HS-27A (cell line): ENCODE results near the gene ATP1A4.
"Not testable (repeated sequence)": the region's sequence is repeated elsewhere in the genome, so short reads cannot be mapped to it uniquely, and the experiment has no call there.

Experiments used
- DNase-seq: peaks from one replicate; pipeline ENCODE4 v3.0.0-alpha.2; 2012; ENCODE audit warnings: low read depth, missing footprints

Gene ATP1A4

DNA sequence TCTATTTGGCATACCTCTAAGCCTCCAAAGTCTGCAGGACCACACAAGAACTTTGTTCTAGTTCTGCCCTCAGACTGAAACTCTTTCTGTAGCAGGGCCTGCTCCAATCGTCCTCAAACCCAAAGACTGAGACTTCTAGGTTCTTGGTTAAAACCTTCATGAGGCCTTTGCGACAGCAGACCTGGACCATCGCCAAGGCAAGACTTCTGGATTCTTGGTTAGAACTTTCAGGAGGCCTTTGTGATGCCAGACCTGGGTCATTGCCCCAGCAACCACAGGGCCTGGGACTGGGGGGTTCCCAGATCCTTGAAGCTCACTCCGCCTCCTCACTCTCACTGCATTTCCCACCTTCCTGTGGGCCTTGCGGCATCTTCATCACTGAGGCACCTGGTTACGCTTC lies at the start of gene ATP1A4:
Gene ATP1A4, plus strand, starts transcription at position 301 of the 400 bp plus-strand sequence. CDS start 438 bp downstream, outside the sequence.
- no peak for DNase-seq

DNA sequence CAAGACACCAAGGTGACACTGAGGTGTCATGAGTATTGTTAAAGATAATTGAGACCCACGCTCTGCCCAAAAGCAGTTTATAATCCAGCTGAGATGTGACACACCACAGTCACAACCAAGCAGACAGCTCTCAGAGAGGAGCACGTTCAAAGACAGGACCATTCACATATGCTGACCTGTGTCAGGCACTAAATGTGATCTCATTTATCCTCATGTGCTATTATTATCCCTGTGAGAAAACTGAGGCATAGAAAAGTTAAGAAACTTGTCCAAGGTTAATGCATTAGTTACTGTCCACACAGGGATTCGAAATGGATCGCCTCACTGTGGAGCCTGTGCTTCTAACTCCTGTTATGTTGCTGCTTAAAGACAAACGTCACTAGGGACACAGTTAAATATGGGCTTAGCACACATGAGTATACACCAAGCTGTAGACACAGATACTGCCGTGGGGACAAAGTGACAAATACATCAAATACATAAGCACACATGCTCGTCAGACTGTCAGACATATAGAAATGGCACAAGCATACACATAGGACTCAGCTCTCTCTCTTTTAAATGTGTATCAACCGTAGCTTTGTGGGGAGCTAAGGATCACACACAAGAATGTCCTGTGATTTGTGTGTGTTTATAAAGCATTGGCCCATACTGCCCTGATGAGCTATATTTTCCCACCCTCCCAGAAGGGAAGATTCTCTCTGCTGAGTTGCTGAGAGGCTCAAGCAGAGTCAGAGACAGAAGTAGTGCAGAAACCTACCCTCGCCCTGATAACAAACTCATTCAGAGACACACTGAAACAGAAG lies 49.5 kb upstream of the ATP1A4 start:
- no peak for DNase-seq

DNA sequence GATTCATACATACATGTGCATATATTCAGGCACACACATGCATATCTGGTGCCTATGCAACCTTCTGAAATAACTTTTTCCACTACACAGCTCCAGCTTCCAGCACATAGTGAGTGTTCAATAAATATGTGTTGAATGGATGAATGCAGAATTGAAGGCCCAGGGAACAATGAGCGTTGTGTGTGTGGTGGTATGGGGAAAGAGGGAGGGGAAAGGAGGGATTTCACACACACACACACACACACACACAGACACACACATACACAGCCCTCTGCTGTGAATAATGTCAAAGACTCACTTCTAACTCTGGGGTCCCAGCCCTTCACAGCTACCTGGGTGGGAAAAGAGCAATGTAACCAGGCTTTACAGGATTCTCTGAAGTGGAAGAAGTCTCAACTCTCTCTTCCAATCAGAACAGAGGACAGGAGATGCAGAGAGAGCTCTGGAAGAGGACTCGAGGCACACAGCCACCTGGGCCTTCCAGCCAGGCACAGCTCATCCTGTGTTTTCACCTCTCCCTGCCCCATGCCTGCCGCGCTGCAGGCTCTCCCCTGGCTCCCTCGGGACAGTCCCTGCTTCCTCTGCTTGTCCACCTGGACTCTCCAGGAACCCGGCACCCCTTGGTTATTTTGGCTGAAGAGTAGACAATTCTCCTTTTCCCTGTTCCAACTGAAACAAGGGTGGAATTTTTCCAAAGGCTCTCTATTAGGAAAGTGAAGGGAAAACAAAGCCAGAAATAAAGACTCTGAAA lies 47.6 kb upstream of the ATP1A4 start:
- DNase-seq: no peak

DNA sequence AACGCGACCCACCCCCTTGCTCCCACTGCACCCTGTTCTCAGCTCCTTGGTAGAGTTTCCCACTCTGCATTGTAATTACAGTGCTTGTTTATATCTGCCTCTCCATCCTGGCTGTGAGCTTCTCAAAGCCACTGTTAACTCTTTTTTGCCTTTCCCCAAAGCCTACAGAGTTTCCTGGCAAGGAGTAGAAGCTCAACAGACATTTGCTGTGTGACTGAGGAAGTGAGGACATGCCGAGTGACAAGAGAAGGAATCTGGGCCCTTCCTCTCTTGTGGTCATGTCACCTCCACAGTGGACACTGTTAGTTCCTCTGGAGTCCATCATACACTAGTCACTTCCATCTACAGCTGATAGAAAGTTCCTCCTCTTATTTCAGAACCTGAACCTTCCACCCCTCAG lies 46.9 kb upstream of the ATP1A4 start:
- no peak for DNase-seq

DNA sequence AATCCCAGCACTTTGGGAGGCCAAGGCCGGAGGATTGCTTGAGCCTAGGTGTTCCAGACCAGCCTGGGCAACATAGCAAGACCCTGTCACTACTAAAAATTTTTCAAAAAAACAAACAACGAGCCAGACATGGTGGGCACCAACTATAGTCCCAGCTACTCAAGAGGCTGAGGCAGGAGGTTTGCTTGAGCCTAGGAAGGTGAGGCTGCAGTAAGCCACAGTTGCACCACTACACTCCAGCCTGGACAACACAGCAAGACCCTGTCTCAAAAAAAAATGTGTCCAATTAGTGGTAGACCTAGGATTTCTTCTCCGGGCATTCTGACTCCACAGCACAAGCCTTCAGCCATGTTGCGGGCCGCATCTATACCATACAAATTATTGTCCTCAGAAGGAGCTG lies 46.2 kb upstream of the ATP1A4 start:
- no peak for DNase-seq

DNA sequence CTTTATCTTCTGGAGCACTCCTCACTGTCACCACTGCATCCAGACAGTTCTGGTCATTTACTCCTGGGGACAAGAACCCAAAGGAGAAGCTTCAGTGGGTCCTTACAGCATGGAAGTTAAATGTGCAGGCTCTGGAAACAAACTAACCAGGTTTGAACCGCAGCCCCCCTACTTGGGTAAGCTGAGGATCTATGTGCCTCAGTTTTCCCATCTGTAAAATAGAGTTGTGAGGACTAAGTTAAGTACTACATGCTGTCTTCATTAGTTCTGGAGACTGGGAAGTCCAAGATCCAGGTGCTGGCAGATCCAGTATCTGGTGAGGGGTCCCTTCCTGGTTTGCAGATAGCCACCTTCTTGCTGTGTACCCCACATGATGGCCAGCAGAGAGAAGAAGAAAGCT lies 43.9 kb upstream of the ATP1A4 start:
- no peak for DNase-seq

DNA sequence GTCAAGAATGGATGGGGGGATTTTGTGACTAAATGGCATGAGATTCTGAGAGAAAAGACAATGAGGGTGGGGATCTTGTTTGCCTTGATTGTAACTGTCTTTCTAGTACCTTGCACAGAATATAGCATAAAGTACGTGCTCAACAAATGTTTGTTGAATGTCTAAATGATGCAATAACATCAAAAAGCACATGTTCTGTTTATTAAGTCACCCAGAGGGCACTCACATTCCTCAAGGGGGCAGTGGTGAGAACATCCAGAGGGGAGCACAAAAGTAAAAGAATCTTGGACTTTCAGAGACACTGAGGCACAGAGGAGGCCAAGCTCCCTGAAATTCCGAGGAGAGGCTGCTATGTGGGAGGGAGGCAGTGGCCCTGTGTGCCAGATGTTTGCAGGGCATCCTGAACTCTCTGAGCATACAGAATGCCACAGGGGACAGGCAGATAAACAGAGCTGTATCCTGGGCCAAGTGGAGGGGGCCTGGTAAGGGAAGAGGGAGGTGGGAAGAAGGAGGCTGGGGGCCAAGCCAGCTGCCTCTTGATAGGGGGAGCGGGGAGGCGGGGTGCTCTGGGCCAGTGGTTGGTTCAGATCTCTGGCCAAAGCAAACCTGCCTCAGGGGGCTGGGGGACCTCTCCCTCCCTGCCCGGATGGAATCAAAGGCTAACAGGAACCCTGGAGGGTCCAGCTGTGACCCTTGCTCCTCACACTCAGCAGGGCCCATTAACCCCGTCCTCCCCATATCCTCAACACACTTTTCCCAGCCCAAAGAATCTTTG lies 42.3 kb upstream of the ATP1A4 start:
- no peak for DNase-seq

DNA sequence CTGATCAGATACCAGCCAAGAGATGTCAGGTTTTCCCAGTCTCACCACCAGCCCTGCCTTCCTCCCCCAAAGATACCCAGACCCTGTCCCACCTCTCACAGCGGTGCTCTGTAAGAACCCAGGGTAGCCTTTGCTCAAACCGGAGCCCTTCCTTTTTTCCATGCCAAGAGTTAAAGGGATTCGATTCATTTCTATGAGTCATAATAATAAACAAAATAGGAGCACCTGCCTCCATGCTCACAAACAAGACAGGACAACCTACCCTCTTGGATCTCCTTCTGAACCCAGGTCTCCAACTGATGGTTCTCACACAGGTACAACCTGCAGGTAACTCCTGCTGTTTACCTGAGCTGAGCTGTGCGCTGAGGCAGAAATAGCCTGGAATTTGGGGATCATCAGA lies 41.7 kb upstream of the ATP1A4 start:
- DNase-seq: no peak

DNA sequence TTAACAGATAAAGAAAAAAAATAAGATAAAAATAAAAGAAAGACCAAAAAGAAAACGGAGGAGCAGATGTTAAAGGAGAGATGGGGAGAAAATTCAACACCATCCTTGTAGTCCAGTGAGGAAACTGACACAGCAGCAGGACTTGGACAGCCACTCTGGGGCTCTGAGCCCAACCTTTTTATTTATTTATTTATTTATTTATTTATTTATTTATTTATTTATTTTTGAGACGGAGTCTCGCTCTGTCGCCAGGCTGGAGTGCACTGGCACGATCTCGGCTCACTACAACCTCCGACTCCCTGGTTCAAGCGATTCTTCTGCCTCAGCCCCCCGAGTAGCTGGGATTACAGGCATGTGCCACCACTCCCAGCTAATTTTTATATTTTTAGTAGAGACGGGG lies 39.9 kb upstream of the ATP1A4 start:
- not testable (repeated sequence) for DNase-seq

DNA sequence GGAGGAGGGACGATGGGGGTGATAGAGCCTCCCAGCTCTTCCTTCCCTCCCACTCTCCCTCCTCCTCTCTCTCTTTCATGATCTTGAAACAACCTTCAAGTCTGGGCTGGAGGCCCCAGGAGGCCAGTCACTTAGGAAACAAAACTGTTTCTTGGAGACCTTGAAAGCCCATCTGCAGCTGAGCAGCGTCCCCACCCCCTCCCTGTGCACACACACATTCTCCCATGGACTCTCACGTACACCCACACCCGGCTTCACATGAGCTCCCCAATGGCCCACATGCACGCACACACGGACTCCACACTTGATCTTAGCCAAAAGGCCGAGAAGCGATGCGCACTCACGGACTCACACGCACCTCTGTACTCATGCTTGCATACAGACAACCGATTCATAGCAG lies 39.0 kb upstream of the ATP1A4 start:
- no peak for DNase-seq

DNA sequence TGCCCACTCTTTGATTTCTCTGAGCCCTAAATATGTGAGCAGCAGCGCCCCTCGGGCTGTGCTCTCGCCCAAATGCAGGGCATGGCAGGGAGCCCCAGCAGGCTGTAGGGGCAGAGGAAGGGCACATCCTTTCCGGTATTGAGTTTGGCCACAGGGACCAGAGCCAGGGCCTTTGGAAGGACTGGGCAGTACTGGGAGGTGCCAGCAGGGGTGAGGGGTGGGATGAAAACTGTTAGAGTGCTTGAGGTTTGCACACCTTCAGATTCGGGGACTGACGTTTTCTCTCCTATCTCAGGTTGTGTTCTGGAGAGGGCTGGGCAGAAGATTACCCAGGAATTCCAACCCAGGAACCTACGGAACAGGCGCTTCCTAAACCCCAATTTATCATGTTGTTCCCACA lies 38.0 kb upstream of the ATP1A4 start:
- no peak for DNase-seq

DNA sequence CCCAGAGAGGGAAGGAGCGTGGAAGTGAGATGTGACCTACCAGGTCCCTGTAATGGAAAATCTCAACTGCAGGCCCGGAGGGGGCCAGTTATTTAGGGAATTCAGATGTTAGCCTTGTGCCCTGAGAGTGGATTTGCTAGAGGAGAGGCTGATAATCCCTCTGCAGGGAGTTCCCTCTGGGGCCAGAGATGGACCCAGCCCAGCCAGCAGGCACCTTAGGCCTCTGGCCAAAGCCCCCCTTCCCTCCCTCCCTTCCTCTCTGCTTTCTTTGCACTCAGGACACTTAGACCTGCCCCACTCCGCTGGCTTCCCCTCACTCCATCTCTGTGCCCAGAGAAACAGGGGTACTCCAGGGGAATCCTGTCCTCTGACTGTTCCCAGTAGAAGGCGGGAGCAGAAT lies 37.3 kb upstream of the ATP1A4 start:
- DNase-seq: no peak

DNA sequence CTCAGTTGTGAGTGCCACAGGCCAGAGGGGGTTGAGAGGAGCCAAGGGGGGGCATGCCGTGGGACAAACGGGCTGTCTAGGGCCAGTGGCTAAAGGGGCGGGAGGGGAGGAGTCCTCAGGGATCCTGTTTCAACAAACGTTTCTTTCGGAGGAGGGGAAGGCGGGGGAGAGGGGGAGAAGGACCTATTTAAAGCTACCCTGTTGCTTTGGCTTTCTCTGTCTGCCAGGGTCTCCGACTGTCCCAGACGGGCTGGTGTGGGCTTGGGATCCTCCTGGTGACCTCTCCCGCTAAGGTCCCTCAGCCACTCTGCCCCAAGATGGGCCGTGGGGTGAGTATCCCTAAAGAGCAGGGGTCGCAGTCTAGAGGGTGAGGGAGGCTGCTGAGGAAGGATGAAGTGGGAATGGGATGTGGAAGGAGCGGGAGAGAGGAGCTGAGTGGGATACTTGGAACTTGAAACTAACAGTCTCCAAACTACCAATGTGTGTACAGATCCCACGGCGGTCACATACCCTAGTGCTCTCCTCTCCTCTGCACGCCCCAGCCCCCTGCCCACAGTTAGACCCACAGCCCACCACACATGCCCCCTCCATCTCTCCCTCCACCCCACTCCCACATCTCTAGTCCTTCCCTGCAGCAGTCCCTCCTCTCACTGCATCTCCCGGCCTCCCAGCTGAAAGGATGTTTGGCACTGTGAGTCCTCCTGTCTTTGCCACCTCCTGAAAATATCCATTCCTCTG lies 35.7 kb upstream of the ATP1A4 start, which contains the start of gene ATP1A2:
Gene ATP1A2, plus strand, starts transcription at position 215 of the 738 bp plus-strand sequence. Its CDS starts 103 bp downstream, at position 318.
- no peak for DNase-seq

DNA sequence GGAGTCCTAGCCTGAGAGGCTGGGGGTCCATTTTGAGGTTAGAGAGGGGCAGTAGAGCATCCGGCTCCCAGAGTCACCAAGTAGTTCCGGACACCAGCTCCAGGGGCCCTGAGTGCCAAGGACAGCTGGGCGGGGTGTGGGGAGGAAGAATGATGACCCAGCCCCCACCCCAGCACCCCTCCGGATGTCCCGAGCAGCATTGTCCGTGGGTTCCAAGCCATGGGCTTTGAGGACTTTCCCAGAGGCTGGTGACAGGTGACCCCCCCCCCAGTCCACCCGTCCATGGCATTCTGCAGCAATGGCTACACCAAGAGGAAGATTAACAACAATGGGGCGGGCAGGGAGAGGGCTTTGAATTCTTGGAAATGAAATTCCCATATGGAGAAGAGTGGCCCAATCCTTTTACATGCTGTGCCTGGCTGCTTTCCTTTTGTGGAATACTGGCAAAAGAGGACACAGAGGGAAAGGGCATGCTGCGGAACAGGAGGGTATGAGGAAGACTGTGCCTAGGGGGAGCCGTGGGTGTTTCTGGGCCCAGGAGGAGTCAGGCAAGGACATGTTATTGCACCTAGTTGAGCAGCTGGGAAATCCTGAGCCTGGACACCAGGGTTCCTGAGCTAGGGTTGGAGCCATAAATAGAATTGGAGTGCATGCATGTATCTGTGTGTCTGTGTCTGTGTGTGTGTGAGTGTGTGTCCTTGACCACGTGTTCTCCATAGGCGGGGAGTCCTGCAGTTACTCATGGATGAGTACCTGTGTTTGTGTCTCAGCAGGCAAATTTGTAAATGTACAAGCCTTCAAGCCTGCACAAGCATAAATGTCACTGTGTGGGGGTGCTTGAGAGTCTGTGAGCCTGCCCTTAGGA lies 34.9 kb upstream of the ATP1A4 start:
- DNase-seq: no peak

DNA sequence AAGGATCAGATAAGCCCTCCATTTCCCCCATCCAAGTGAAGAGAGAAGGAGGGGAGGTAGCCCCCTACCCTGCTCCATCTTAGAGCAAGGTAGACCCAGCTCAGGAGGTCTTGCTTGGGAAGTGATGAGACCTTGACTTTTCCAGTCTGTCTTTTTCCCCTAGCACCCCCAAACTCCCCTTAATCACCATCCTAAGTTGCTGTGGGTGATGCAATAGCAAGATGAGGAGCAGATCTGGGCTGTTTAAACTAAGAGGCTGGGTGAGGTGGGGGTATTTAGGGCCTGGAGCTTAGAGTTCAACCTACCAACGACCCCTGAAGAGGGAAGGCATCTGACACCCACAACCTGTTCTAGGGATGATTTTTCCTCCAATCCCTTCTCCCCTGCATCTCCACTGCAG lies 34.1 kb upstream of the ATP1A4 start:
- DNase-seq: no peak

DNA sequence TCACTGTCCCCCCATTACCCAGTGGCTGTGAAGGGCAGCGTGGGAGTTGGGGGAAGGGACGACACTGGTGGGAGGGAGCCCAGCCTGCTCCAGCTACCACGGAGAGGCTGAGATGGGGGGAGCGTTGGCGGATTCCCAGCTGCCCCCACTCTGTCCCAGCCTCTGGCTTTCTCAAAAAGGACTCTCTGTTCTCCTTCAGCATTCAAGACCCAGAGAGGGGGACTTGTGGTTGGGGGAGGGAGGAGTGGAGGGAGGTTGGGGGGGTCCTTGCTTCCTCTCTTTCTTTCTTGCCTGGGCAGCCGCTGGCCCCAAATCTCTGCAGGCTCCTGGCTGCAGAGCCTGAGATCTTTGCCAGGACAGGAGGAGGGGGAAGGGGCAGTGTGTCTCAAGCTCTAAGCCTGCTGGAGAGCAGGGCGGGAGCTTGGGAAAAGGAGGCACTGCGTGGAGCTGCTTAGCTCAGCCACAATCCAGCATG lies 33.7 kb upstream of the ATP1A4 start:
- DNase-seq: no peak

DNA sequence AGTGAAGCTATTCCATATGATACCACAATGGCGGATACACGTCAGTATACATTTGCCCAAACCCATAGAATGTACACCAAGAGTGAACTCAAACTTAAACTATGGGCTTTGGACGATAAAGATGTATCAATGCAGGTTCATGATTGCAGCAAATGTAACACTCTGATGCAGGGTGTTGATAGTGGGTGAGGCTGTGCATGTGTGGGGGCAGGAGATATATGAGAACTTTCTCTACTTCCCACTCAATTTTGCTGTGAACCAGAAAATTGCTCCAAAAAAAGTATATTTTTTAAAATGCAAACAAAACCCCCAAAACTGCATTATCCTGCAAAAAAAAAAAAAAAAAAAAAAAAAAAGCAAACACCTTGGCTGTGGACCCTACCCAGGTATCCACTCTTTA lies 32.5 kb upstream of the ATP1A4 start:
- DNase-seq: no peak

DNA sequence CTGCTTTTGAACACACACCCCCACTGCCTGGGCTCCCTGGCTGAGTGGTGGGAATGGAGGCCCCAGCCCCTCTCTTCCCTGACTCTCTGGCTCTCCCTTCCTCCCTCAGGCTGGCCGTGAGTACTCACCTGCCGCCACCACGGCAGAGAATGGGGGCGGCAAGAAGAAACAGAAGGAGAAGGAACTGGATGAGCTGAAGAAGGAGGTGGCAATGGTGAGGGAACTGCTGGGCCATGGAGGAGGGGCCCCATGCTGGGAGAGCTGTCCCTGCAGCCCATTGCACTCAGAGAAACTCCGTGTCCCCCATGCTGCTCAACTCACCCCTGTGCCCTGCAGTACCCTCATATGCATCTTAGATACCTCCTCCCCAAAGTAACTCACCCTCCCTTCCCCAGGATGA lies 30.6 kb upstream of the ATP1A4 start:
- DNase-seq: no peak

DNA sequence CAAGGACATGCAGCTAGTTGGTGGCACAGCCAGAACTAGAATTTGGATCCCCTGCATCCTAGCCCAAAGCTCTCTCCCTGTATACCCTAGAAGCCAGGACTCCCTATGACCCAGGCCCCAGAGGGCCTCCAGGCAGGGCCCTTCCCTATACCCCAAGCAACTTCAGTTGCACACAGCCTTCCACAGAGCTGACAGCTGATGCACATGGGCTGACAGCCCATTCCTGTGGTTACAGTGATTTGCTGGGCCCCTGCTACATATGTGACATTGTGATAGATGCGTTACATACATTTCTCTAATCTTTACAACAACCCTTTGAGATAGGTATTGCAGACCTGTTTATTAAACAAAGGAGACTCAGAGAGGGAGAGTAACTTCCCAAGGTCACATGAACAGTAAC lies 30.0 kb upstream of the ATP1A4 start:
- no peak for DNase-seq

DNA sequence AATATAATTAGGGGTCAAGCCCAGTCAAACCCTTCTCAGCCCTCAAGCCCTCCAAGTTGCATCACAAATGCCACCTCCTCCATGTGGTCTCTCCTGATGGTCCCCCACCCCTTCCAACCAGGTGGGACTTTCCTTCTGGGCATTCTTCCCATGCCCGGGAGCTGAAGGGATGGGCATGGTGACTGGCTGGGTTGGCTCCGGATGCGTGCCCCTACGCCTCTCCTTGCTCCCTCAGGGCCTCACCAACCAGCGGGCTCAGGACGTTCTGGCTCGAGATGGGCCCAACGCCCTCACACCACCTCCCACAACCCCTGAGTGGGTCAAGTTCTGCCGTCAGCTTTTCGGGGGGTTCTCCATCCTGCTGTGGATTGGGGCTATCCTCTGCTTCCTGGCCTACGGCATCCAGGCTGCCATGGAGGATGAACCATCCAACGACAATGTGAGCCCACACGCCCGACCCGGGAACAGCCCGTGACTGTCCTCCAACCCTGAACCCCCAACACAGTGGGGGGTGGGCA lies 28.4 kb upstream of the ATP1A4 start:
- no peak for DNase-seq

DNA sequence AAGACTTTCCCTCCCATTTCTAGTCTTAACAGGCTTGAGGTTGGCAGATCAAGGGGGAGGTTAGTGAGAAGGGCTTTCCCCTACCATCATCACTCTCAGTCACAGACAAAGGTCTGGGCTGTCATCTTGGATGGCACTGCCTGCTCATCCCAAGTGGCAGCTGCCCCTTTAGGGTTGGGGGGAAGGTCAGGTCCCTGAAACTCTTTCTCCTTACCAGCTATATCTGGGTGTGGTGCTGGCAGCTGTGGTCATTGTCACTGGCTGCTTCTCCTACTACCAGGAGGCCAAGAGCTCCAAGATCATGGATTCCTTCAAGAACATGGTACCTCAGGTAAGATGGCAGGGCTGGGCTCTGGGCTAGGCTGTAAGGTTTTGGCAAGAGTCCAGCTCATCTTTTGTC lies 27.7 kb upstream of the ATP1A4 start:
- no peak for DNase-seq
